Loucy (cell line): Measurements from ENCODE around the gene NTN4.

ENCODE experiments used
- H2AFZ ChIP-seq: fragments of 200-600 bp; sonication (generic); 2 replicates; pipeline ENCODE4 v1.6.0; 2016; ENCODE audit warnings: antibody characterized with exemption, mild to moderate bottlenecking, low read length, moderate library complexity
- H3F3A ChIP-seq: fragments of 200-600 bp; 2 replicates; pipeline ENCODE4 v1.6.0; 2016; ENCODE audit warnings: antibody characterized with exemption, low read depth, mild to moderate bottlenecking
- H3K27me3 ChIP-seq: fragments of 200-600 bp; sonication (generic); 2 replicates; pipeline ENCODE4 v1.6.1; 2014; ENCODE audit warnings: low read length, mild to moderate bottlenecking; ENCODE audit not compliant: insufficient read depth, poor library complexity, severe bottlenecking
- H3K36me3 ChIP-seq: fragments of 200-600 bp; sonication (generic); 2 replicates; pipeline ENCODE4 v1.6.1; 2016; ENCODE audit warnings: low read length; ENCODE audit not compliant: insufficient read depth
- H3K4me1 ChIP-seq: fragments of 200-600 bp; sonication (generic); 2 replicates; pipeline ENCODE4 v1.5.1; 2014; ENCODE audit warnings: low read length, mild to moderate bottlenecking; ENCODE audit not compliant: insufficient read depth, poor library complexity, severe bottlenecking
- H3K4me2 ChIP-seq: fragments of 200-600 bp; sonication (generic); 2 replicates; pipeline ENCODE4 v1.6.0; 2014; ENCODE audit warnings: antibody characterized with exemption, low read length, low read depth, mild to moderate bottlenecking; ENCODE audit not compliant: poor library complexity, severe bottlenecking
- H3K4me3 ChIP-seq: fragments of 200-600 bp; sonication (generic); 2 replicates; pipeline ENCODE4 v1.5.1; 2014; ENCODE audit warnings: low read length, mild to moderate bottlenecking, mixed read lengths; ENCODE audit not compliant: poor library complexity, severe bottlenecking
- H3K79me2 ChIP-seq: fragments of 200-600 bp; sonication (generic); 2 replicates; pipeline ENCODE4 v1.6.1; 2014; ENCODE audit warnings: low read length; ENCODE audit not compliant: insufficient read depth
- H3K9ac ChIP-seq: fragments of 200-600 bp; sonication (generic); 2 replicates; pipeline ENCODE4 v1.6.0; 2014; ENCODE audit warnings: mild to moderate bottlenecking, low read depth, low read length, moderate library complexity; ENCODE audit not compliant: poor library complexity, severe bottlenecking
- H3K9me2 ChIP-seq: fragments of 200-600 bp; sonication (generic); replicated peaks from 2 replicates; pipeline ENCODE4 v1.6.1; 2016; ENCODE audit warnings: low read depth, low read length, mixed read lengths
- H3K9me3 ChIP-seq: fragments of 200-600 bp; sonication (generic); 2 replicates; pipeline ENCODE4 v1.6.1; 2014; ENCODE audit warnings: mild to moderate bottlenecking, antibody characterized with exemption, low read length, low read depth; ENCODE audit not compliant: insufficient read depth
- H4K20me1 ChIP-seq: fragments of 200-600 bp; sonication (generic); 2 replicates; pipeline ENCODE4 v1.6.0; 2014; ENCODE audit warnings: antibody characterized with exemption, low read length, mild to moderate bottlenecking; ENCODE audit not compliant: insufficient read depth, poor library complexity, severe bottlenecking
- EZH2phosphoT487 ChIP-seq: fragments of 200-600 bp; IDR thresholded peaks from 2 replicates; pipeline ENCODE4 v1.6.1; 2018; ENCODE audit warnings: antibody characterized with exemption, mild to moderate bottlenecking, moderate library complexity, borderline replicate concordance
- TF ChIP-seq, protein P1 (sequence below): fragments of 200-600 bp; sonication (generic); conservative IDR thresholded peaks from 2 replicates; pipeline ENCODE4 v1.5.1; 2014; ENCODE audit warnings: mild to moderate bottlenecking, antibody characterized with exemption, low read length

Gene NTN4

DNA sequence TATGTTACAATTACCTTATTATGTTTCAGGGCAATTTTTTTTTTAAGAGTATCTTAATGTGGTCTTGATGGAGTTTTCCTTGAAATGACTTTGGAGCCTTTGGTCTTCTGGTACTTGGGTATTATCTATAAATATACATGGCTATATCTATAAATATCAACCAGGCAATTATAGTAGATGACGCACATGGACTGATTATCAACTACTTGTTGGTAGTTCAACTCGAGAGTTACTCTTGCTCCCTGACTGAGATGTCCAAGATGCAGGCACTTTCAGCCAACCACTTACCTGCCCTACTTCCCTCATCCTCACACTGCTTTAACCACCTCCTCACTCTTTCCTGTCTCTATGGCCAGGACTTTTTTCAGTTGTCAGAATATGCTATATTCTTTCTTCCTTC lies 85.4 kb downstream of the NTN4 start:
- TF ChIP-seq EZH2phosphoT487: no peak
- TF ChIP-seq, protein P1, sequence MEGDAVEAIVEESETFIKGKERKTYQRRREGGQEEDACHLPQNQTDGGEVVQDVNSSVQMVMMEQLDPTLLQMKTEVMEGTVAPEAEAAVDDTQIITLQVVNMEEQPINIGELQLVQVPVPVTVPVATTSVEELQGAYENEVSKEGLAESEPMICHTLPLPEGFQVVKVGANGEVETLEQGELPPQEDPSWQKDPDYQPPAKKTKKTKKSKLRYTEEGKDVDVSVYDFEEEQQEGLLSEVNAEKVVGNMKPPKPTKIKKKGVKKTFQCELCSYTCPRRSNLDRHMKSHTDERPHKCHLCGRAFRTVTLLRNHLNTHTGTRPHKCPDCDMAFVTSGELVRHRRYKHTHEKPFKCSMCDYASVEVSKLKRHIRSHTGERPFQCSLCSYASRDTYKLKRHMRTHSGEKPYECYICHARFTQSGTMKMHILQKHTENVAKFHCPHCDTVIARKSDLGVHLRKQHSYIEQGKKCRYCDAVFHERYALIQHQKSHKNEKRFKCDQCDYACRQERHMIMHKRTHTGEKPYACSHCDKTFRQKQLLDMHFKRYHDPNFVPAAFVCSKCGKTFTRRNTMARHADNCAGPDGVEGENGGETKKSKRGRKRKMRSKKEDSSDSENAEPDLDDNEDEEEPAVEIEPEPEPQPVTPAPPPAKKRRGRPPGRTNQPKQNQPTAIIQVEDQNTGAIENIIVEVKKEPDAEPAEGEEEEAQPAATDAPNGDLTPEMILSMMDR: no peak
- H3K9ac ChIP-seq: no peak overlapping the region
- no peaks in the 10 kb centered on the region for H3K9me3 ChIP-seq
- no peaks in the 10 kb centered on the region for H3K4me1 ChIP-seq
- H2AFZ ChIP-seq: no peak overlapping the region
- H3K4me3 ChIP-seq: no peak overlapping the region
- no peak overlapping the region for H3K4me2 ChIP-seq
- no peaks in the 10 kb centered on the region for H3K36me3 ChIP-seq
- H3K27me3 ChIP-seq: no peaks in the 10 kb centered on the region
- no peaks in the 10 kb centered on the region for H3K9me2 ChIP-seq
- no peaks in the 10 kb centered on the region for H4K20me1 ChIP-seq
- no peaks in the 10 kb centered on the region for H3K79me2 ChIP-seq
- H3F3A ChIP-seq: no peaks in the 10 kb centered on the region

- Histone ChIP-seq H3K9me3 (no peaks in the 10 kb centered on the region), H2AFZ (no peak overlapping the region), H3K27me3 (no peaks in the 10 kb centered on the region), H3F3A (no peaks in the 10 kb centered on the region), H3K79me2 (no peaks in the 10 kb centered on the region), H3K36me3 (no peaks in the 10 kb centered on the region), H3K4me1 (no peaks in the 10 kb centered on the region), H3K4me2 (no peak overlapping the region), H3K9me2 (no peaks in the 10 kb centered on the region), H3K4me3 (no peak overlapping the region), H4K20me1 (no peaks in the 10 kb centered on the region), H3K9ac (no peak overlapping the region)
- TF ChIP-seq, protein P1: no peak
- TF ChIP-seq EZH2phosphoT487: no peak
These were observed 86.6 kb downstream of the NTN4 start for GRCh38 chr12:95703986-95704385.

- Histone ChIP-seq H3K27me3 (no peaks in the 10 kb centered on the region), H3K4me1 (no peaks in the 10 kb centered on the region), H3K79me2 (no peaks in the 10 kb centered on the region), H3K9me2 (no peaks in the 10 kb centered on the region), H3K9ac (no peak overlapping the region), H3K4me3 (no peak overlapping the region), H3K9me3 (no peaks in the 10 kb centered on the region), H2AFZ (no peak overlapping the region), H3K36me3 (no peaks in the 10 kb centered on the region), H3K4me2 (no peak overlapping the region), H3F3A (no peaks in the 10 kb centered on the region), H4K20me1 (no peaks in the 10 kb centered on the region)
- TF ChIP-seq, protein P1: no peak
- TF ChIP-seq EZH2phosphoT487: no peak
These were observed 88.7 kb downstream of the NTN4 start for GRCh38 chr12:95701722-95702418.
